ENCODE data around the gene C19orf38. TPM values are rescaled to one million over a fixed set of nuclear protein-coding genes. Genes with fewer than 3 reads are reported as not detected.

Gene C19orf38
- polyA plus RNA-seq, 1 donor from 2014 or later = not detected

DNA sequence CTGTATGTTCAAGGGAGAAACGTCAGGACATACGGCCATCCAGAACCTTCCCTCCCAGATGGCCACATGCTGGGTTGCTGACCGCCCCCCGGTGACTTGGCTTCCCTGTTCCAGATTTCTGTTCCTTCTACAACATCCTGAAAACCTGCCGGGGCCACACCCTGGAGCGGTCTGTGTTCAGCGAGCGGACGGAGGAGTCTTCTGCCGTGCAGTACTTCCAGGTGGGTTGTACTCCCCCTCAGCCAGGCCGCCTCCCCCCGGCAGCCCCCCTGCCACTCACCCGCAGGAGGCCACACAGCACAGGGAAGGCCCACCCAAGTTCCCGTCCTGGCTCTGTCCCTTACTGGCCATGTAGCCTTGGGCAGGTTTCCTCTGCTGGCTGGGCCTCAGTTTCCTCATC is 59.7 kb downstream of the C19orf38 start:
- Histone ChIP-seq H3K9ac (ENCODE audit: low read length) (no peak overlapping the region), H3K4me2 (ENCODE audit: low read length) (no peak overlapping the region), H3K4me3 (ENCODE audit: low read length) (no peak overlapping the region), H3K27ac (ENCODE audit: low read length) (no peak overlapping the region), H4K20me1 (ENCODE audit: insufficient read depth) (no peaks in the 10 kb centered on the region), H3K36me3 (ENCODE audit: insufficient read depth, low read length) (no peaks in the 10 kb centered on the region), H3K27me3 (ENCODE audit: insufficient read depth, low read depth, low read length) (no peaks in the 10 kb centered on the region), H3F3A (ENCODE audit: insufficient read depth, low read length, poor library complexity, severe bottlenecking) (no peaks in the 10 kb centered on the region), H3K79me2 (replicated peaks; ENCODE audit: insufficient read depth, low read length) (peaks cover 6% of the 10 kb centered on the region), H3K9me2 (ENCODE audit: insufficient read depth, low read length) (no peaks in the 10 kb centered on the region), H3K9me3 (ENCODE audit: low read length) (no peaks in the 10 kb centered on the region), H2AFZ (ENCODE audit: low read depth, low read length) (no peak overlapping the region)
- TF ChIP-seq, protein P1, sequence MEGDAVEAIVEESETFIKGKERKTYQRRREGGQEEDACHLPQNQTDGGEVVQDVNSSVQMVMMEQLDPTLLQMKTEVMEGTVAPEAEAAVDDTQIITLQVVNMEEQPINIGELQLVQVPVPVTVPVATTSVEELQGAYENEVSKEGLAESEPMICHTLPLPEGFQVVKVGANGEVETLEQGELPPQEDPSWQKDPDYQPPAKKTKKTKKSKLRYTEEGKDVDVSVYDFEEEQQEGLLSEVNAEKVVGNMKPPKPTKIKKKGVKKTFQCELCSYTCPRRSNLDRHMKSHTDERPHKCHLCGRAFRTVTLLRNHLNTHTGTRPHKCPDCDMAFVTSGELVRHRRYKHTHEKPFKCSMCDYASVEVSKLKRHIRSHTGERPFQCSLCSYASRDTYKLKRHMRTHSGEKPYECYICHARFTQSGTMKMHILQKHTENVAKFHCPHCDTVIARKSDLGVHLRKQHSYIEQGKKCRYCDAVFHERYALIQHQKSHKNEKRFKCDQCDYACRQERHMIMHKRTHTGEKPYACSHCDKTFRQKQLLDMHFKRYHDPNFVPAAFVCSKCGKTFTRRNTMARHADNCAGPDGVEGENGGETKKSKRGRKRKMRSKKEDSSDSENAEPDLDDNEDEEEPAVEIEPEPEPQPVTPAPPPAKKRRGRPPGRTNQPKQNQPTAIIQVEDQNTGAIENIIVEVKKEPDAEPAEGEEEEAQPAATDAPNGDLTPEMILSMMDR (IDR thresholded peaks at IDR 0.05; ENCODE audit: poor library complexity, severe bottlenecking) = no peak
- TF ChIP-seq SMC3 (conservative IDR thresholded peaks at IDR 0.05; ENCODE audit: poor library complexity) = no peak
- no peak for TF ChIP-seq TAF1 (IDR thresholded peaks at IDR 0.05; ENCODE audit: low read depth)
- TF ChIP-seq POLR2AphosphoS5 (IDR thresholded peaks at IDR 0.05) = no peak
- TF ChIP-seq MXI1 (conservative IDR thresholded peaks at IDR 0.05; ENCODE audit: poor library complexity, severe bottlenecking) = no peak
- TF ChIP-seq, protein P2, sequence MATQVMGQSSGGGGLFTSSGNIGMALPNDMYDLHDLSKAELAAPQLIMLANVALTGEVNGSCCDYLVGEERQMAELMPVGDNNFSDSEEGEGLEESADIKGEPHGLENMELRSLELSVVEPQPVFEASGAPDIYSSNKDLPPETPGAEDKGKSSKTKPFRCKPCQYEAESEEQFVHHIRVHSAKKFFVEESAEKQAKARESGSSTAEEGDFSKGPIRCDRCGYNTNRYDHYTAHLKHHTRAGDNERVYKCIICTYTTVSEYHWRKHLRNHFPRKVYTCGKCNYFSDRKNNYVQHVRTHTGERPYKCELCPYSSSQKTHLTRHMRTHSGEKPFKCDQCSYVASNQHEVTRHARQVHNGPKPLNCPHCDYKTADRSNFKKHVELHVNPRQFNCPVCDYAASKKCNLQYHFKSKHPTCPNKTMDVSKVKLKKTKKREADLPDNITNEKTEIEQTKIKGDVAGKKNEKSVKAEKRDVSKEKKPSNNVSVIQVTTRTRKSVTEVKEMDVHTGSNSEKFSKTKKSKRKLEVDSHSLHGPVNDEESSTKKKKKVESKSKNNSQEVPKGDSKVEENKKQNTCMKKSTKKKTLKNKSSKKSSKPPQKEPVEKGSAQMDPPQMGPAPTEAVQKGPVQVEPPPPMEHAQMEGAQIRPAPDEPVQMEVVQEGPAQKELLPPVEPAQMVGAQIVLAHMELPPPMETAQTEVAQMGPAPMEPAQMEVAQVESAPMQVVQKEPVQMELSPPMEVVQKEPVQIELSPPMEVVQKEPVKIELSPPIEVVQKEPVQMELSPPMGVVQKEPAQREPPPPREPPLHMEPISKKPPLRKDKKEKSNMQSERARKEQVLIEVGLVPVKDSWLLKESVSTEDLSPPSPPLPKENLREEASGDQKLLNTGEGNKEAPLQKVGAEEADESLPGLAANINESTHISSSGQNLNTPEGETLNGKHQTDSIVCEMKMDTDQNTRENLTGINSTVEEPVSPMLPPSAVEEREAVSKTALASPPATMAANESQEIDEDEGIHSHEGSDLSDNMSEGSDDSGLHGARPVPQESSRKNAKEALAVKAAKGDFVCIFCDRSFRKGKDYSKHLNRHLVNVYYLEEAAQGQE (IDR thresholded peaks at IDR 0.05; ENCODE audit: borderline replicate concordance) = no peak

DNA sequence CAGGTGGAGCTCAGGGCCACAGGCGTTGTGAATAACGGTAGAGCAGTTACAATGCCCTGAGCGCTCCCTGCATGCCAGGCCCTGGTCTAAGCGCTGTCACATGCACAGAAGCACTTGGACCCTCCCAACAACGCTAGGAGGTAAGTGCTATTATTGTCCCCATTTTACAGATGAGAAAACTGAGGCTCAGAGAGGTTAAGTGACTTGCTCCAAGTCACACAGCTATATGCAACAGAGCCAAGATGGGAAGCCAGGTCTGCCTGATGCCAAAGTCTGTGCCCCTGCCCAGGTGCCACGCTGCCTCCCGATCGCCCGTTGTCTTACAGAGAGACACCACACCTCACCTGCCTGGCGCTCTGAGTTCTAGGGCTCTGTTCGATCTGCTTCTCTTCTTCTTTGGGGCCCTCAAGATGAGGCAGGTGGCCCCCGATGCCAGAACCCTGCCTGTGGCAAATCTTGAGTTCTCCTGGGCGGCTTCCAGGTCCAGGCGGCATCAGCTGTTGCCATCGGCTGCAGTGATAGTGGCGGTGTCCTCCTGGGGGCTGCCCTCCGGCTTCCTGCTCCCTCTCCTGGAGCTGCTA is 60.3 kb downstream of the C19orf38 start:
- no peak overlapping the region for H3K4me2 ChIP-seq (ENCODE audit: low read length)
- no peaks in the 10 kb centered on the region for H3K36me3 ChIP-seq (ENCODE audit: insufficient read depth, low read length)
- H3K27ac ChIP-seq (ENCODE audit: low read length) = no peak overlapping the region

More for the DNA sequence above, 60.3 kb downstream of the C19orf38 start:
- Histone ChIP-seq H3K9ac (ENCODE audit: low read length) (no peak overlapping the region), H3K9me3 (ENCODE audit: low read length) (no peaks in the 10 kb centered on the region), H3K27me3 (ENCODE audit: insufficient read depth, low read depth, low read length) (no peaks in the 10 kb centered on the region), H3K9me2 (ENCODE audit: insufficient read depth, low read length) (no peaks in the 10 kb centered on the region), H3K79me2 (replicated peaks; ENCODE audit: insufficient read depth, low read length) (peaks cover 6% of the 10 kb centered on the region), H3F3A (ENCODE audit: insufficient read depth, low read length, poor library complexity, severe bottlenecking) (no peaks in the 10 kb centered on the region), H3K4me3 (ENCODE audit: low read length) (no peak overlapping the region), H2AFZ (ENCODE audit: low read depth, low read length) (no peak overlapping the region), H4K20me1 (ENCODE audit: insufficient read depth) (no peaks in the 10 kb centered on the region)
- no peak for TF ChIP-seq TAF1 (IDR thresholded peaks at IDR 0.05; ENCODE audit: low read depth)
- no peak for TF ChIP-seq POLR2AphosphoS5 (IDR thresholded peaks at IDR 0.05)
- TF ChIP-seq RAD21 (conservative IDR thresholded peaks at IDR 0.05) = no peak
- TF ChIP-seq EP300 (conservative IDR thresholded peaks at IDR 0.05; ENCODE audit: poor library complexity, severe bottlenecking) = no peak
- TF ChIP-seq, protein P1 (IDR thresholded peaks at IDR 0.05; ENCODE audit: poor library complexity, severe bottlenecking) = no peak
- no peak for TF ChIP-seq MXI1 (conservative IDR thresholded peaks at IDR 0.05; ENCODE audit: poor library complexity, severe bottlenecking)
- TF ChIP-seq SMC3 (conservative IDR thresholded peaks at IDR 0.05; ENCODE audit: poor library complexity) = no peak
- no peak for TF ChIP-seq EZH2 (IDR thresholded peaks at IDR 0.05; ENCODE audit: borderline replicate concordance, insufficient read depth, low read length, poor library complexity, severe bottlenecking)
- TF ChIP-seq, protein P2 (IDR thresholded peaks at IDR 0.05; ENCODE audit: borderline replicate concordance) = no peak

All from neural cell (in vitro differentiated cells).